ENCODE results near the gene PGGT1B. TPM values are rescaled to one million over a fixed set of nuclear protein-coding genes. Genes with fewer than 3 reads are reported as not detected.
A peak's percentile ranks its signal among the peaks of the same experiment; 100 is the strongest.

PGGT1B gene
- total RNA-seq, 2 donors from 2014 or later, result 69.7 to 89.4 TPM

GRCh38 chr5:115264786-115265185, 2.1 kb upstream of the PGGT1B start:
- ATAC-seq (no peak), DNase-seq (no peak)
- intact Hi-C loops (cut with DNase I, micrococcal nuclease), result no loop called here

- DNase-seq, result no peak
- intact Hi-C loops (cut with DNase I, micrococcal nuclease), result no loop called here
- ATAC-seq, result no peak
Observed at GRCh38 chr5:115263078-115263380, 352 bp upstream of the PGGT1B start.

DNA sequence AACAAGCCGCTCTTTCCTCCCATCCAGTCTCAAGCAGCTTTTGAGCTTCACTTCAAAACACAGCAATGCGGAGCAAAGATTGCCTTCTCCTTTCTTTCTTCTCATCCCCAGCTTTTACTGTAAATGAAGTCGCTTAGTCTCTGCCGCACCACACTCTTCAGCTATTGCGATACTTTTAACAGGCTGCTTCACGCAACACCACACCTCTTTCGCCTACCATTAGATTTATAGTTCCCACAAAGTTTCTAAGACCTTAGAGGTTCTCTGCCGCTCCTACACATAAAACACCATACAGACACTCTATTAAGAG, 711 bp downstream of the PGGT1B start:
- no peak for DNase-seq
- peak; percentile 65 for ATAC-seq
- intact Hi-C loops (cut with DNase I, micrococcal nuclease), result no loop called here

DNA sequence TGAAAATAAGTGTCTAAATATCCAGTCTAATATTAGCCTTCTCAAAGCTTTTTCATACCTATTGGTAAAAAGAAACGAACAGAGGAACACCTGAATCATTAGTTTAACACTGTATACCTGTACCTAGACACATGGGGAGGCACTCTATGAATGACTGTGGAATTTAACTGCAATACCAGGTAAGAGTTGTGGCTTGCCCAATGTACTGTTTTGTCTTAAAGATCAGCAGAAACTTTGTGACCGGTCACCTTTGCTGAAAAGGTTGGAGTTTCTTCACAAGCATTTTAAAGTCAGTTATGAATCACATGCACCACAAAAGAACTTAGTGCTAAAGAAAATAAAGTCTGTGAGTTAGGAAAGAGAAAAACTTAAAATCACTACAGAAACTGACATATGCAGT, 2.4 kb downstream of the PGGT1B start:
- ATAC-seq (no peak), DNase-seq (no peak)
- intact Hi-C loops (cut with DNase I, micrococcal nuclease), result no loop called here

- no peak for ATAC-seq
- no peak for DNase-seq
- intact Hi-C loops (cut with DNase I, micrococcal nuclease), result no loop called here
Observed at GRCh38 chr5:115257981-115258380, 4.7 kb downstream of the PGGT1B start.

DNA sequence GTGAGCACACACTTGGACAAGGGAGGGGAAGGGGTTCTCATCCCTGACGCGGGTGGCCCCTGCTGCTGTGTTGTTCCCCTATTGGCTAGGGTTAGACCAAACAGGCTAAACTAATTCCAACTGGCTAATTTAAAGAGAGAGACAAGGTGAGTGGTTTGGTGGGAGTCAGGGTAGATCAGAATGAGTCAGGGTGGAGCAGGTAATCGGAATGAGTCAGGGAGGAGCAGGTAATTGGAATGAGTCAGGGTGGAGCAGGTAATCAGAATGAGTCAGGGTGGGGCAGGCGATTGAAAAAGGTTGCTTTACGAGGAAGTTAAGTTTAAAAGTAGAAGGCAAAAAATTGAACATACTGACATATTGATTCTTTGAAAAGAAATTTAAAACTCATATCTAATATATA, 13.3 kb downstream of the PGGT1B start:
- intact Hi-C loops (cut with DNase I, micrococcal nuclease), result loop anchor here in 1 of 2 donors (5.0 kb wide), 1 partner anchor 152 kb away; no protein-coding TSS in a partner anchor
- peak in 1 of 2 donors; percentile 31 for DNase-seq
- peak; percentile 74 for ATAC-seq

DNA sequence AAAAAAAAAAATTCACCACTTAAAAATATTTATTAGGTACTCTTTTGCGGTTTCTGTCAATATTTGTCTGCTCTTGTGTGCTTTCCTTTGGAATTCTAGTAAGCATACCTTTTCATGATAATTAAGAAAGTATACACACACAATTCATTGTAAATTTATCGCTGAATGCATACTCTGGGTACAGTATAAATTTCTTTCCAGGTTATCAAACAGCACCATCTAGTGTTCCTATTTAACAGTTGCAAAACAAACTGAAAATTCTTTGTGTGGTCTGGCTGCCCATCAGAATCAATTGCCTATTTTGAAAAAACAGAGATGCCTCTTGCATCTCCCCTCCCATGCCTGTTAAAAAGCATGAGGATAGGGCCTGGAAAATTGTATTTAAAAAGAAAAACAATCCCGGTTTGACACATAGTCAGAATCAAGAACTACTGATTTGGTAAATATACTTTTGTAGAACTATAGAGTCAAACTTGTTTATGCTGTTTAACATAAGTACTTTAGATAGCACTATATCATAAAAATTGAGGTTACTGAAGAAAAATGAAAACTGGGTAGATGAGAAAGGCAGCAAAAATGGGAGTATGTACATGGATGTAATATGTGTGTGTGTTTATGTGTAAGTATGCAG, 16.2 kb downstream of the PGGT1B start:
- DNase-seq (no peak), ATAC-seq (peak; percentile 75)
- intact Hi-C loops (cut with DNase I, micrococcal nuclease), result loop anchor here in 1 of 2 donors (5.0 kb wide), 1 partner anchor 149 kb away; no protein-coding TSS in a partner anchor

GRCh38 chr5:115243412-115243811, 19.3 kb downstream of the PGGT1B start:
- intact Hi-C loops (cut with DNase I, micrococcal nuclease), result no loop called here

DNA sequence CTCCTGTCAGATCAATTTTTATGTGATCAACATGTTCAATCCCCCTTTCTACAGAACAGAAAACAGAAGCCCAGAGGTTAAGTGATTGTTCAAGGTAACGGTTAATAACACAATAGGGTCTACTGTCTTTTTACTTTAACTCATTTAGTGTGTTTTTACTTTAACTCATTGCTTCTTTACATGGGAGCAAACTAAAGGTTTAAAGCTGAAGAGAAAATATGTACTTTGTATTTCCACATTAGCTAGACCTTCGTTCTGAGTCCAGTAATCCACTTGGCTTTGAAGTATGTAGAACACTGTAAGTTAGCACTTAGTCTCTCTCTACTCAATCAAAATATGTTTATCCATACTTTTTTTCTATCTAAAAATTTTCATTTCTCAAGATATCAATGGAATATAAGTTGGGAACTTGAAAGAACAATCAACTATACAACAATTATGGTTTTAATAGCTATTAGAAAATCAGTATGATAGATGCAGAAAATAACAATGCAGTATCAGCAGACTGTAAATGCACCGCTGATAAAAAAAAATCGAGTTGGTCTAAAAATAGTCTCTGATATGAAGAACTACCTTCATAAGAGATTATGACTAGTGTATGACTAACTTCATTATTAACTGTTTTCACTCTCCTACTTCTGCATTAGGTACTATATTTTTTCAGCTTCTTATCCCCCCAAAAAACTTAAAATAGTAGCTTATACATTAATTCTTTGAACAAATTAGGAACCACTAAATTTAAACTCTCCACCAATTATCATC, 20.6 kb downstream of the PGGT1B start:
- ATAC-seq (no peak), DNase-seq (no peak)
- intact Hi-C loops (cut with DNase I, micrococcal nuclease), result no loop called here

More at GRCh38 chr5:115243412-115243811, 19.3 kb downstream of the PGGT1B start:
- DNase-seq, result no peak
- peak; percentile 43 for ATAC-seq

GRCh38 chr5:115237066-115237465, 25.6 kb downstream of the PGGT1B start:
- intact Hi-C loops (cut with DNase I, micrococcal nuclease), result no loop called here
- no peak for ATAC-seq
- no peak for DNase-seq

- intact Hi-C loops (cut with DNase I, micrococcal nuclease), result no loop called here
- ATAC-seq, result no peak
- no peak for DNase-seq
Observed at GRCh38 chr5:115236599-115236998, 26.1 kb downstream of the PGGT1B start.

- DNase-seq, result no peak
- ATAC-seq, result no peak
- intact Hi-C loops (cut with DNase I, micrococcal nuclease), result no loop called here
Observed at GRCh38 chr5:115231598-115231997, 31.1 kb downstream of the PGGT1B start.

DNA sequence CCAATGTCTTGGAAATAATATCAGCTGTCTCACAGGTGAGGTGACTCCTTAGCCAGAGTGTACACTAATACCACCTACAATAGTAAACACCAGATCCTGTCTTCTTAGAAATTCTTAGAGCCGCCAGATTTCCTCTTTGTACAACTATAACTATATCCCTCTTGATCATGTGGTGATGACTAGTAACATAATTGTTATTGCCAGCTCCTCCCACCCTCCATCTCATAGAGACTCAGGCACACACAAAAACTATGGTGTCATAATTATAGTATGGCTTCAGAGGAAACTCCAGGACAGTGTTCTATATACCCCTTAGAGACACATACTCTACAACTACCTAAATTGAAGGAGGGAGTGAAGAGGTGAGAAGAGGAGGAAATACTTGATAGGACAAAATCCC, 33.1 kb downstream of the PGGT1B start:
- intact Hi-C loops (cut with DNase I, micrococcal nuclease), result no loop called here
- ATAC-seq (no peak), DNase-seq (no peak)

DNA sequence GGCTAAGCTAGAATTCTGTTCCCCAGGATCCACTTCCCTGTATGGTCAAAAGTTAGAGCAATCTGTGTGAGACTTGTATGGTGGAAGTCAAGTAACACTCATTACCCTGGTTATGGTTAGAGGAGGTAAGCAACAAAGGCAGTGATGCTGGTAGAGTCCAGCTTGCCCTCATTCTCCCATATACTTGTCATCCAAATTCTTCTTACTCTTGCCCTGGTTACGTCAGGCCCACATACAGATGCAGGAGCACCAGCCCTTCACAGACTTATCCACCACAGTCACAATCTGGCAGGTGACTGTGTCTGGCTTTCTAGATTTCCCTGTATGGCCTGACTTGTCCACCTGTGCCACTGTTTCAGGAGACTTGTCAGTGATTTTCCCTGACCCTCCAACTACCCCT, 35.4 kb downstream of the PGGT1B start:
- no peak for ATAC-seq
- no peak for DNase-seq
- intact Hi-C loops (cut with DNase I, micrococcal nuclease), result no loop called here

GRCh38 chr5:115214541-115214940, 48.1 kb downstream of the PGGT1B start:
- no peak for DNase-seq
- intact Hi-C loops (cut with DNase I, micrococcal nuclease), result no loop called here
- ATAC-seq, result no peak

- intact Hi-C loops (cut with DNase I, micrococcal nuclease), result no loop called here
- DNase-seq, result no peak
- peak; percentile 45 for ATAC-seq
Observed at GRCh38 chr5:115209279-115209678, 53.4 kb downstream of the PGGT1B start.

- peak; percentile 9 for ATAC-seq
- intact Hi-C loops (cut with DNase I, micrococcal nuclease), result no loop called here
- DNase-seq, result no peak
Observed at GRCh38 chr5:115202952-115203351, 59.7 kb downstream of the PGGT1B start.

DNA sequence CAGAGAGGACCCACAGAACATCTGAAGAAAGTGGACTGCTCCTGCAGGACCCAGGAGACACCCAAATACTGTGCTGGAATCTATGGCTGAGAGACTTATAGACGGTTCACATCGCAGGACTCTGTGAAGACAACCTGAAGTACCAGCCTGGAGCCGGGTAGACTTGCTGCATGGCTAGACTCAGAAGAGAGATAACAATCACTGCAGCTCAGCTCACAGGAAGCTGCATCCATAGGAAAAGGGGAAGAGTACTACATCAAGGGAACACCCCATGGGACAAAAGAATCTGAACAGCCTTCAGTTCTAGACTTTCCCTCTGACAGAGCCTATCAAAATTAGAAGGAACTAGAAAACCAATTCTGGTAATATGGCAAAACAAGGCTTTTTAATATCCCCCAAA, 66.5 kb downstream of the PGGT1B start:
- ATAC-seq (no peak), DNase-seq (no peak)
- intact Hi-C loops (cut with DNase I, micrococcal nuclease), result no loop called here

- intact Hi-C loops (cut with DNase I, micrococcal nuclease), result no loop called here
- ATAC-seq (peak; percentile 71), DNase-seq (peak; percentile 34 to 69)
Observed at GRCh38 chr5:115194676-115195075, 68.0 kb downstream of the PGGT1B start.

GRCh38 chr5:115193295-115193694, 69.4 kb downstream of the PGGT1B start:
- no peak for DNase-seq
- intact Hi-C loops (cut with DNase I, micrococcal nuclease), result no loop called here
- no peak for ATAC-seq

DNA sequence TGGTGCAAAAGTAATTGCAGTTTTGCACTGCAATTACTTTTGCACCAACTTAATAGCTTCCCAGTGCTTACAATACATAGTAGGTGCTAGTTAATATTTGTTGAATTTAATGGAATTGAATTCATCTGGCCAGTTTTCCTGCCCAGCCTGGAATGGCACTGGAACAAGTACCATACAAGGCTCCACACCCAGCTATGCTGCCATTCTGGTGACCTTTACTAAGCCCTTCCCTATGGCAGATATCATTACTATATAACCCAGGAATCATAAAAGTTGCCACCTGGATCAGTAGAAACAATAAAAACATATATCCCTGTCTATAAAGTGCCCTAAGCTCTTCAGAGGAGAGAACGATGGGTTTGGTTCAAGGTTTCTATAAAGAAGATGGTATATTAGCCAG, 70.6 kb downstream of the PGGT1B start:
- intact Hi-C loops (cut with DNase I, micrococcal nuclease), result no loop called here
- peak; percentile 80 for ATAC-seq
- peak in 1 of 2 donors; percentile 48 for DNase-seq

Measured in left colon (tissue), 2 donors.